Endometrium (tissue), 2 donors: ENCODE results near the gene FGD3.
"Not testable (repeated sequence)": the region's sequence is repeated elsewhere in the genome, so short reads cannot be mapped to it uniquely, and the experiment has no call there.

Experiments used
- FAIRE-seq: peaks from 2 replicates; lab custom pipeline; 2012; peaks lifted over from hg19 to GRCh38; lab: Jason Lieb, UNC
- donor health status: control.
- donor health status: control.

Gene FGD3

GRCh38 chr9:92974761-92975755, 27.7 kb downstream of the FGD3 start:
- no peak for FAIRE-seq

- no peak for FAIRE-seq
Observed at GRCh38 chr9:92976431-92976830, 29.1 kb downstream of the FGD3 start.

- no peak for FAIRE-seq
Observed at GRCh38 chr9:92977279-92977678, 30.0 kb downstream of the FGD3 start.

GRCh38 chr9:92978345-92978875, 31.1 kb downstream of the FGD3 start:
- no peak for FAIRE-seq

- FAIRE-seq: no peak
Observed at GRCh38 chr9:92979283-92980056, 32.1 kb downstream of the FGD3 start.

GRCh38 chr9:92980085-92980745, 32.9 kb downstream of the FGD3 start:
- FAIRE-seq: no peak

- FAIRE-seq: no peak
Observed at GRCh38 chr9:92982130-92982529, 34.8 kb downstream of the FGD3 start.

GRCh38 chr9:92983984-92984589, 36.8 kb downstream of the FGD3 start:
- FAIRE-seq: no peak

GRCh38 chr9:92984976-92985375, 37.7 kb downstream of the FGD3 start:
- FAIRE-seq: no peak

- no peak for FAIRE-seq
Observed at GRCh38 chr9:92986176-92987119, 39.1 kb downstream of the FGD3 start.

- FAIRE-seq: no peak
Observed at GRCh38 chr9:92988215-92988768, 41.0 kb downstream of the FGD3 start.

GRCh38 chr9:92989561-92989960, 42.2 kb downstream of the FGD3 start:
- no peak for FAIRE-seq

- FAIRE-seq: no peak
Observed at GRCh38 chr9:92990461-92990860, 43.1 kb downstream of the FGD3 start.

- FAIRE-seq: no peak
Observed at GRCh38 chr9:92992549-92992948, 45.2 kb downstream of the FGD3 start.

- not testable (repeated sequence) for FAIRE-seq
Observed at GRCh38 chr9:92998871-92999270, 51.5 kb downstream of the FGD3 start.

GRCh38 chr9:93001031-93001430, 53.7 kb downstream of the FGD3 start:
- no peak for FAIRE-seq

GRCh38 chr9:93002700-93003099, 55.4 kb downstream of the FGD3 start:
- no peak for FAIRE-seq

GRCh38 chr9:93003552-93004407, 56.5 kb downstream of the FGD3 start:
- no peak for FAIRE-seq

GRCh38 chr9:93004561-93004960, 57.2 kb downstream of the FGD3 start:
- no peak for FAIRE-seq
